SK-N-SH (cell line): ENCODE results near the gene IRF9. TPM values are rescaled to one million over a fixed set of nuclear protein-coding genes. Genes with fewer than 3 reads are reported as not detected.

Experiments used
- CTCF ChIA-PET: fragments of 300-600, 350-600 bp; formaldehyde crosslinking; extraction: SDS; loops from one replicate; lab custom pipeline; 2021; lab: Yijun Ruan, JAX
- POLR2A ChIA-PET: fragments of 350-600 bp; sonication (Branson Sonifier 250); formaldehyde crosslinking; extraction: SDS; loops from one replicate; lab custom pipeline; 2020; ENCODE audit warnings: antibody characterized with exemption, inconsistent platforms; lab: Yijun Ruan, JAX
- DNase-seq: peaks from one replicate; pipeline ENCODE4 v3.0.0; 2012
- H2AFZ ChIP-seq: fragments of 200-600 bp; sonication (generic); 2 replicates; pipeline ENCODE4 v1.8.1; 2016; ENCODE audit warnings: antibody characterized with exemption, mild to moderate bottlenecking, low read depth
- H3F3A ChIP-seq: fragments of 200-600 bp; sonication (generic); replicated peaks from 2 replicates; pipeline ENCODE3; 2016; ENCODE audit warnings: antibody characterized with exemption, mild to moderate bottlenecking; ENCODE audit not compliant: insufficient read depth
- H3K27ac ChIP-seq, 2 experiments: fragments of 200-500 bp in 1 of 2; fragments of 200-600 bp in 1 of 2; sonication (Bioruptor generic) in 1 of 2; sonication (generic), shearing (Covaris generic) in 1 of 2; 2 replicates each; pipeline versions ENCODE4 v1.5.1 to v1.6.1; 2014 to 2016; ENCODE audit warnings: low read depth in 2 of 2, inconsistent platforms in 1 of 2, low read length in 1 of 2, mild to moderate bottlenecking in 1 of 2, mixed read lengths in 1 of 2
- H3K27me3 ChIP-seq: fragments of 200-600 bp; sonication (generic), shearing (Covaris generic); 2 replicates; pipeline ENCODE4 v1.6.1; 2016; ENCODE audit warnings: mixed run types; ENCODE audit not compliant: insufficient read depth
- H3K36me3 ChIP-seq, 2 experiments: fragments of 200-500 bp in 1 of 2; fragments of 200-600 bp in 1 of 2; sonication (Bioruptor generic) in 1 of 2; sonication (generic) in 1 of 2; replicated peaks in 1 of 2; 2 replicates each; pipeline versions ENCODE3 to v1.5.1; 2014 to 2016; ENCODE audit warnings: low read length in 1 of 2, mild to moderate bottlenecking in 1 of 2; ENCODE audit not compliant: insufficient read depth in 2 of 2, control insufficient read depth in 1 of 2
- H3K4me1 ChIP-seq, 2 experiments: fragments of 200-500 bp in 1 of 2; fragments of 200-600 bp in 1 of 2; sonication (Bioruptor generic) in 1 of 2; sonication (generic), shearing (Covaris generic) in 1 of 2; 2 replicates each; pipeline versions ENCODE4 v1.5.1 to v1.6.1; 2014 to 2016; ENCODE audit warnings: low read depth in 1 of 2, low read length in 1 of 2, mixed run types in 1 of 2; ENCODE audit not compliant: insufficient read depth in 2 of 2, control insufficient read depth in 1 of 2
- H3K4me2 ChIP-seq: fragments of 200-600 bp; sonication (generic), shearing (Covaris generic); 2 replicates; pipeline ENCODE4 v1.6.1; 2017; ENCODE audit warnings: mixed run types
- H3K4me3 ChIP-seq, 2 experiments: fragments of 200-500 bp in 1 of 2; fragments of 200-600 bp in 1 of 2; sonication (Bioruptor generic) in 1 of 2; sonication (generic), shearing (Covaris generic) in 1 of 2; 2 replicates each; pipeline versions ENCODE4 v1.5.1 to v1.8.1; 2014 to 2016; ENCODE audit warnings: low read depth in 2 of 2, inconsistent platforms in 1 of 2, low read length in 1 of 2, mild to moderate bottlenecking in 1 of 2, mixed read lengths in 1 of 2, moderate library complexity in 1 of 2
- H3K79me2 ChIP-seq: fragments of 200-600 bp; sonication (generic); 2 replicates; pipeline ENCODE4 v1.8.1; 2017; ENCODE audit warnings: mild to moderate bottlenecking; ENCODE audit not compliant: insufficient read depth
- H3K9ac ChIP-seq: fragments of 200-600 bp; sonication (generic); 2 replicates; pipeline ENCODE4 v1.6.1; 2017; ENCODE audit warnings: mixed run types
- H3K9me2 ChIP-seq: fragments of 200-600 bp; sonication (generic); 2 replicates; pipeline ENCODE4 v1.6.1; 2017; ENCODE audit warnings: mixed run types
- H3K9me3 ChIP-seq: fragments of 200-600 bp; sonication (generic); 2 replicates; pipeline ENCODE4 v1.6.1; 2017; ENCODE audit warnings: mixed run types, mild to moderate bottlenecking, moderate library complexity
- H4K20me1 ChIP-seq: fragments of 200-600 bp; sonication (generic); 2 replicates; pipeline ENCODE4 v1.6.1; 2017; ENCODE audit warnings: mild to moderate bottlenecking, mixed run types; ENCODE audit not compliant: insufficient read depth
- CHD2 ChIP-seq: fragments of 150-350 bp; IDR thresholded peaks from 2 replicates; pipeline ENCODE4 v1.6.1; 2018; ENCODE audit warnings: low read length; ENCODE audit not compliant: partially characterized antibody
- ELF1 ChIP-seq: IDR thresholded peaks from 2 replicates; pipeline ENCODE4 v1.4.0; 2012
- EP300 ChIP-seq, 2 experiments: IDR thresholded peaks; 2 replicates each; pipeline versions ENCODE4 v1.4.0 to v1.6.1; 2012; ENCODE audit warnings: borderline replicate concordance in 1 of 2, low read depth in 1 of 2, low read length in 1 of 2
- FOSL2 ChIP-seq: IDR thresholded peaks from 2 replicates; pipeline ENCODE4 v1.4.0; 2012; ENCODE audit warnings: low read depth, mild to moderate bottlenecking, moderate library complexity, borderline replicate concordance
- FOXJ3 ChIP-seq: sonication (generic); formaldehyde crosslinking; IDR thresholded peaks from 2 replicates; pipeline ENCODE4 v1.5.1; 2020; ENCODE audit warnings: mild to moderate bottlenecking, missing genetic modification reagents
- GABPA ChIP-seq: IDR thresholded peaks from 2 replicates; pipeline ENCODE4 v1.4.0; 2012; ENCODE audit warnings: low read depth, mild to moderate bottlenecking
- MEF2A ChIP-seq: IDR thresholded peaks from 2 replicates; pipeline ENCODE4 v1.4.0; 2012; ENCODE audit warnings: low read depth, borderline replicate concordance
- RCOR1 ChIP-seq: fragments of 150-350 bp; IDR thresholded peaks from 2 replicates; pipeline ENCODE4 v1.6.1; 2017; ENCODE audit warnings: antibody characterized with exemption, low read length
- RXRA ChIP-seq: IDR thresholded peaks from 2 replicates; pipeline ENCODE4 v1.4.0; 2012; ENCODE audit warnings: low read depth, mild to moderate bottlenecking, borderline replicate concordance
- SIN3A ChIP-seq: IDR thresholded peaks from 2 replicates; pipeline ENCODE4 v1.6.1; 2012; ENCODE audit warnings: low read depth, mild to moderate bottlenecking, low read length, moderate library complexity, borderline replicate concordance
- SMC3 ChIP-seq: IDR thresholded peaks from 2 replicates; pipeline ENCODE4 v1.6.1; 2012; ENCODE audit warnings: low read depth, low read length, improper control_type of control experiment
- TCF12 ChIP-seq: IDR thresholded peaks from 2 replicates; pipeline ENCODE4 v1.4.0; 2012
- USF2 ChIP-seq: fragments of 150-350 bp; IDR thresholded peaks from 2 replicates; pipeline ENCODE4 v1.6.1; 2017; ENCODE audit warnings: antibody characterized with exemption, low read length, low read depth, borderline replicate concordance
- WGBS: methylation state at CpG from one replicate; pipeline ENCODE4 v1.1.6; 2017; ENCODE audit warnings: low lambda C conversion rate; 5-methylcytosine and 5-hydroxymethylcytosine counted together
- polyA plus RNA-seq, 3 experiments: library from polyadenylated mRNA; depleted of rRNA; stranded (reverse); fragments of >200 nt; gene quantifications; 2 replicates each; pipeline ENCODE4 v1.2.3, GENCODE V29; 2012
- TF ChIP-seq, protein P1 (sequence below): fragments of 200-600 bp; sonication (generic); IDR thresholded peaks from 2 replicates; pipeline ENCODE4 v1.6.1; 2017; ENCODE audit warnings: antibody characterized with exemption, mild to moderate bottlenecking, moderate library complexity

IRF9 gene
- polyA plus RNA-seq, 1 of the 3 experiments (the other 2 are of a cell fraction) = 37.6 TPM

DNA sequence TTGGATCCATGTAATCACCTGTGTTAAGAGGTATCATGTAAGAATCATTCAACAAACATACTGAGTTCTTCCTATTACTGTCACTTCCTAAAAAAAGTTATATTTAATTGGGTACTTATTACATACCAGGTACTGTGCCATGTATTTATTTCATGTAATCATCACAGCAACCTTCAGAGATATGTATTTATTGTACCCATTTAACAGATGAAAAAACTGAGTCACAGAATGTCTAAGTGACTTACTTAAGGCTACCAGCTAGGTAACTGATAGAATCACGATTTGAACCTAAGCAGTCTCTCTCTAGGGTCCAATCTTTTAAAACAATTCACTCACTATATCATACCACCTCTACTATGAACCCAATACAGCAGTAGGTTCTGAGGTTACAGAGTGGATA, 16.6 kb upstream of the IRF9 start:
- Histone ChIP-seq H3K79me2 (peaks cover 67% of the 10 kb centered on the region), H3K36me3 (peaks cover 23 to 30% of the 10 kb centered on the region in 2 experiments)

GRCh38 chr14:24145219-24145618, 15.8 kb upstream of the IRF9 start:
- H3K27ac ChIP-seq = peak overlapping the region in 1 of 2 experiments; percentile 92; a peak in 2 of 4 replicates
- peak overlapping the region; percentile 77 for H3K9ac ChIP-seq
- POLR2A ChIA-PET = interaction anchor here (2.2 to 3.9 kb wide), 4 partner anchors 8 to 31 kb away, joined by 10 to 50 read pairs (median 20); partner anchors contain the start of genes DCAF11, IRF9, NRL and PSME1
- peak overlapping the region in 1 of 2 experiments; percentile 98; a peak in 3 of 4 replicates for H3K4me3 ChIP-seq
- no peaks in the 10 kb centered on the region for H3K9me2 ChIP-seq
- DNase-seq = no peak
- H3K36me3 ChIP-seq = peaks cover 23 to 35% of the 10 kb centered on the region in 2 experiments
- H3F3A ChIP-seq = peaks cover 20% of the 10 kb centered on the region
- peaks cover 67% of the 10 kb centered on the region for H3K79me2 ChIP-seq
- no peaks in the 10 kb centered on the region for H3K27me3 ChIP-seq
- TF ChIP-seq ELF1 (no peak), MEF2A (no peak), TCF12 (no peak), CHD2 (no peak)
- H2AFZ ChIP-seq = no peak overlapping the region
- 100% methylated on average over 1 of the region's 2 CpGs for WGBS
- H3K4me2 ChIP-seq = peak overlapping the region; percentile 83
- no peaks in the 10 kb centered on the region for H3K9me3 ChIP-seq
- H4K20me1 ChIP-seq = peaks cover 8% of the 10 kb centered on the region; the same call in 1 of the 2 replicates
- H3K4me1 ChIP-seq = peaks cover 11 to 25% of the 10 kb centered on the region in 2 experiments
- CTCF ChIA-PET = interaction anchor here (1.0 to 4.6 kb wide), 5 partner anchors 15 to 667 kb away, joined by 4 to 38 read pairs (median 5); partner anchors contain the start of genes IRF9 and PCK2

More for the DNA sequence above, 16.6 kb upstream of the IRF9 start:
- TF ChIP-seq SIN3A (no peak), FOSL2 (no peak)
- CTCF ChIA-PET = interaction anchor here (4.6 kb wide), 1 partner anchor 16 kb away, joined by 38 read pairs; the partner anchor contains the start of gene IRF9
- H2AFZ ChIP-seq = no peak overlapping the region
- no peak overlapping the region for H3K4me3 ChIP-seq
- H3K4me1 ChIP-seq = peaks cover 14 to 27% of the 10 kb centered on the region in 2 experiments
- no peak overlapping the region; a peak in 1 of 4 replicates for H3K27ac ChIP-seq
- peaks cover 20% of the 10 kb centered on the region for H3F3A ChIP-seq
- no peak overlapping the region for H3K9ac ChIP-seq
- DNase-seq = no peak
- no peaks in the 10 kb centered on the region for H3K27me3 ChIP-seq
- H3K9me2 ChIP-seq = no peaks in the 10 kb centered on the region
- peaks cover 8% of the 10 kb centered on the region; the same call in 1 of the 2 replicates for H4K20me1 ChIP-seq
- POLR2A ChIA-PET = no interaction called here
- WGBS = 56% methylated on average over 1 of the region's 1 CpG
- peak overlapping the region; percentile 83; the same call in 1 of the 2 replicates for H3K4me2 ChIP-seq
- H3K9me3 ChIP-seq = no peaks in the 10 kb centered on the region

GRCh38 chr14:24145690-24146452, 15.2 kb upstream of the IRF9 start:
- Histone ChIP-seq H3K9me3 (no peaks in the 10 kb centered on the region), H3K79me2 (peaks cover 60% of the 10 kb centered on the region), H3F3A (peaks cover 20% of the 10 kb centered on the region), H3K4me2 (peak overlapping the region; percentile 83), H3K27me3 (no peaks in the 10 kb centered on the region), H3K4me3 (peak overlapping the region; percentile 93 to 98), H3K9me2 (no peaks in the 10 kb centered on the region), H2AFZ (0 out of 2 replicates have a peak overlapping the region, but pooled peaks have one; percentile 17), H3K36me3 (peaks cover 25 to 42% of the 10 kb centered on the region in 2 experiments)
- ChIA-PET CTCF (interaction anchor here (0.9 to 4.6 kb wide), 7 partner anchors 10 to 668 kb away, joined by 3 to 38 read pairs (median 5); partner anchors contain the start of genes IRF9, PCK2 and PSME1), POLR2A (interaction anchor here (0.6 to 3.9 kb wide), 15 partner anchors 7 to 97 kb away, joined by 3 to 50 read pairs (median 7); partner anchors contain the start of genes CHMP4A, DCAF11, IPO4 and IRF9)
- 10% methylated on average over 9 of the region's 9 CpGs for WGBS
- TF ChIP-seq FOXJ3 (CRISPR knock-in tag) = no peak
- TF ChIP-seq RXRA = no peak
- TF ChIP-seq GABPA = no peak
- TF ChIP-seq USF2 = no peak
- no peak for TF ChIP-seq ELF1
- no peak for TF ChIP-seq EP300 (IDR thresholded peaks at IDR 0.05; ENCODE audit: borderline replicate concordance in 1 of 2, low read depth in 1 of 2, low read length in 1 of 2)
- TF ChIP-seq, protein P1, sequence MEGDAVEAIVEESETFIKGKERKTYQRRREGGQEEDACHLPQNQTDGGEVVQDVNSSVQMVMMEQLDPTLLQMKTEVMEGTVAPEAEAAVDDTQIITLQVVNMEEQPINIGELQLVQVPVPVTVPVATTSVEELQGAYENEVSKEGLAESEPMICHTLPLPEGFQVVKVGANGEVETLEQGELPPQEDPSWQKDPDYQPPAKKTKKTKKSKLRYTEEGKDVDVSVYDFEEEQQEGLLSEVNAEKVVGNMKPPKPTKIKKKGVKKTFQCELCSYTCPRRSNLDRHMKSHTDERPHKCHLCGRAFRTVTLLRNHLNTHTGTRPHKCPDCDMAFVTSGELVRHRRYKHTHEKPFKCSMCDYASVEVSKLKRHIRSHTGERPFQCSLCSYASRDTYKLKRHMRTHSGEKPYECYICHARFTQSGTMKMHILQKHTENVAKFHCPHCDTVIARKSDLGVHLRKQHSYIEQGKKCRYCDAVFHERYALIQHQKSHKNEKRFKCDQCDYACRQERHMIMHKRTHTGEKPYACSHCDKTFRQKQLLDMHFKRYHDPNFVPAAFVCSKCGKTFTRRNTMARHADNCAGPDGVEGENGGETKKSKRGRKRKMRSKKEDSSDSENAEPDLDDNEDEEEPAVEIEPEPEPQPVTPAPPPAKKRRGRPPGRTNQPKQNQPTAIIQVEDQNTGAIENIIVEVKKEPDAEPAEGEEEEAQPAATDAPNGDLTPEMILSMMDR = no peak
- TF ChIP-seq SMC3 = no peak
- no peak for TF ChIP-seq RCOR1
- TF ChIP-seq MEF2A = no peak
- TF ChIP-seq SIN3A = no peak
- TF ChIP-seq, all 33 proteins: peak for 0
- Histone ChIP-seq H3K4me1 (peaks cover 11 to 25% of the 10 kb centered on the region in 2 experiments), H4K20me1 (peaks cover 8% of the 10 kb centered on the region; the same call in 1 of the 2 replicates), H3K27ac (peak overlapping the region; percentile 87 to 92), H3K9ac (peak overlapping the region; percentile 77)
- no peak for DNase-seq
